Right lung (tissue), 5 donors: ENCODE measurements around the gene DDX25. TPM values are rescaled to one million over a fixed set of nuclear protein-coding genes. Genes with fewer than 3 reads are reported as not detected.

Source experiments
- DNase-seq, 2 donors: peaks; one replicate each; pipeline ENCODE4 v3.0.0-alpha.2; 2013
- polyA plus RNA-seq, 5 donors: library from polyadenylated mRNA; unstranded; fragments of 120-200 nt; gene quantifications; one replicate each; pipeline versions ENCODE4 v1.2.1 to v1.2.3, GENCODE V29; 2013; ENCODE audit warnings: inconsistent platforms in 1 of 5, low replicate concordance in 1 of 5; ENCODE audit not compliant: insufficient read length in 5 of 5, insufficient read depth in 1 of 5

Gene DDX25
- polyA plus RNA-seq, 5 donors, result 0.94 to 2.6 (median 2.0) TPM

DNA sequence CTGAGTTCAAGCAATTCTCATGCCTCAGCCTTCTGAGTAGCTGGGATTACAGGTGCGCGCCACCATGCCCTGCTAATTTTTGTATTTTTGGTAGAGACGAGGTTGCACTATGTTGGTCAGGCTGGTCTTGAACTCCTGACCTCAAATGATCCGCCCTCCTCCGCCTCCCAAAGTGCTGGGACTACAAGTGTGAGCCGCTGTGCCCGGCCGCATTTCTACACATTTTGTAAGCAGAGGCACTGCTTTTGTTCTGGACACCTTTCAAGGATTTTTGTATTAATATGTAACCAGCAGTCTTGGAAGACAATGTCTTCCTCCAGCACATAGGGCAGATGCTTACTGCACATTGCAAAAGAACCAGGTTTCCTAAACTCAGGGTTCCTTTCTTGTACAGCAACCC, 30.2 kb downstream of the DDX25 start:
- DNase-seq, result no peak

DNA sequence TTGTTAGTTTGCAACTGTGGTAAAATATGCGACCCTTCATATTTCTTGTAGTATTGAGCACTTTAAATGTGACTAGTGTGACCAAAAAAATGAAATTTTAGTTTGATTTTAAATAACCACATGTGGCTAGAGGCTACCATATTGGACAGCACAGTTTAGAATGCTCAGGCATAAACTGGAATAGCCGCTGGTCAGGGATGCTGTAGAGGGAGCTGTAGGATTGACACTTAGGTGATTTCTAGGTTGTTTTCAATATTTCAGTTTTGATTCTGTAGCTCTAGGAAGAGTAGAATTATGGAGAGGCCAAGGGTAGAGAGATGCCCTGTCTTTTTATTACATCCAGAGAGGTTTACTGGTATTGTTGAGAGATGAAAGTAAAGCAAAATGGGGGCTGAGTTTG, 30.7 kb downstream of the DDX25 start:
- no peak for DNase-seq

DNA sequence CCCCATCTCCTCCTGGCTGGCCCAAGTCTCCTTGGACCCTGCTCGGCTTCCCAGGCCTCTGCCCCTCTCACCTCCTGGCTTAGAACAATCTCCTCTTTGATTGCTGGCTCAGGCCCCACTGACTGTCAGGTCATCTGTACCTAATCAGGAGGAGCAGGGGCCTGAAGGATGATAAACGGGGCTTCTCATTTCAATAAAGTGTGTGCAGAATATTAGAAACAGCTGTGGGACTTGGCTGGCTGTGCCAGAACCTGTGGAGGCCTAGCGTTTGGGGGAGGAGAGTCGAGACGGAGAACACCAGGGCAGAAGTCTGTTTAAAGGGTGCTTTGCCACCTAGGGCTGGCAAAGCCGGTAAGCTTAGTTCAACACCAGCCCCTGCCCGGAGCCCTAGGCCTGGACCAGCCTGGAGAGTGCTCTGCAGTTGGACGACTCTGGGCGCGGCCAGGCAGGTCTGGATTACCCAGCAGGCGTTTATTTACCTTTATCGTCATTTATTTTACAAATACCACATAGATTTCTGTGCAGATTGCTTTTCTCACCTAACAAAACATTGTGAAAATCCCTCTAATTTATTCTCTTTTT, 31.4 kb downstream of the DDX25 start:
- DNase-seq, result no peak

DNA sequence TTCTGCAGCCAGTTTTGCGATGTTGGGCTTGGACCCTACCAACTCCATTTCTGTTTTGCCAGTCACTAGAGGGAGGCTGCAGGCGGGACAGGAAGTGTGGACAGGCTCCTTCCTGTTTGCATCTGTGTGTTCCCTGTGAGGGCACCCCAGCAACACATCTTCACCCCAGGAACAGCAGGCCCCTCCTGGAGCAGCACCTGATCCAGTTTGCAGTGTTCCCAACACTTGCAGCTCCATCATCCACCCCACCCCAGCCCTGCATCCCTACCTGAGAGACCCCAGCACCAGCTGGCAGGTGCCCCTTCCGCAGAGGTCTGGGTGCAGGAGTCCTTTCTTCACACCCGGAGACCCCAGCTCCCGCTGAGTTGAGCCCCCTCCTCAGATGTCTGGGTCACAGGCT, 34.1 kb downstream of the DDX25 start:
- DNase-seq, result no peak

DNA sequence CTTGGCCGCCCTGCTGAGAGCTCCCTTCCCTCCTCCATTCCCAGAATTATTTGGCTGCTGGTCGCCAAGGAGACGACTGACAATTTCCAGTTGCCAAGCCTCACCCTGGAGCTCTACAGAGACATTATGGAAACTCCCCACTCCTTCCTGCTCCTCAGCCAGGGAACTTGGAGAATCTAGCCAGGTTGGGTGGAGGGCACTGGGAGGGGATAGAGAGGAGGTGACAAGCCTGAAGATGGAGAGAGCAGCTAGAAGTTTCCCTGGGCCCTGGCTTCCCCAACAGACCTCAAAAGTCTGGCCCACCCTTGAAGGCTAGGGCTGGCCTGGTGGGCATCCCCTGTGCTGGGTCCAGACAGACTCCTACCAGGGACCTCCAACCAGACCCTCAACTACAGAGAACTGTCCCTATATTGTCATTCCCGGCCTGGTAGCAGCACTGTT, 34.8 kb downstream of the DDX25 start:
- no peak for DNase-seq

DNA sequence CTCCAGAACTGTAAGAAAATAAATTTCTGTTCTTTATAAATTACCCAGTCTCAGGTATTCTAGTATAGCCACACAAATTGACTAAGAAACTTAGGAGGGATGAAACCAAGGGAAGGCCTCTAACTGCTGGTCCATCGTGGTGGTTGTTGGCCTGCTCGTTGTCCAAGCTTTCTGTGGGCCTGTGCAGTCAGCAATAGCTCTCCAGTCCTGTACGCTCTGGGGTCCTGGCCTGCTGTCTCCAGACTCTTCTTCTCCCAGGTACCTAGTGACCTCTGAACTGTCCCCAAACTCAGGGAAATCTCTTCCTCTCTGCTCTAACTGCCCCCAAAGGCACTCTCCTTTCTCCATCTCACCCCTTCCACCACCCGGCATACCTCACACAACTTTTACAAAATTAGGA, 35.8 kb downstream of the DDX25 start:
- DNase-seq, result no peak

DNA sequence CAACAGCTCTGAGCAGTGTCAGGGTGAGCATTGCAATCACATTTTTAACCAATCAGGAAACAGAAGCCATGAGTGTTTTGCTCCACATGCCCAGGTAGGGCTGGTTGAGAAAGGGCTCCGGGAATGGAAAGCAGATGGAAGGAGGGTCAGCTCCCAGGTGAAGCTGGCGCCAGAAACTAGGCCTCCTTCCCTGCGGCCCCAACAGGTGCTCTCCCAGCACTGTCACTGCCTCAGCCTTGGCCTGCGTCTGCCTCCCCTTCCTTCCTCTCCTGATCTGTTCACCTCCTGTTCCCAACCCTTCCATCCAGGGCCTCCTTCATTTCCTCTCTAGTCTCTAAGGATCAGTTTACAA, 36.9 kb downstream of the DDX25 start:
- DNase-seq, result no peak

DNA sequence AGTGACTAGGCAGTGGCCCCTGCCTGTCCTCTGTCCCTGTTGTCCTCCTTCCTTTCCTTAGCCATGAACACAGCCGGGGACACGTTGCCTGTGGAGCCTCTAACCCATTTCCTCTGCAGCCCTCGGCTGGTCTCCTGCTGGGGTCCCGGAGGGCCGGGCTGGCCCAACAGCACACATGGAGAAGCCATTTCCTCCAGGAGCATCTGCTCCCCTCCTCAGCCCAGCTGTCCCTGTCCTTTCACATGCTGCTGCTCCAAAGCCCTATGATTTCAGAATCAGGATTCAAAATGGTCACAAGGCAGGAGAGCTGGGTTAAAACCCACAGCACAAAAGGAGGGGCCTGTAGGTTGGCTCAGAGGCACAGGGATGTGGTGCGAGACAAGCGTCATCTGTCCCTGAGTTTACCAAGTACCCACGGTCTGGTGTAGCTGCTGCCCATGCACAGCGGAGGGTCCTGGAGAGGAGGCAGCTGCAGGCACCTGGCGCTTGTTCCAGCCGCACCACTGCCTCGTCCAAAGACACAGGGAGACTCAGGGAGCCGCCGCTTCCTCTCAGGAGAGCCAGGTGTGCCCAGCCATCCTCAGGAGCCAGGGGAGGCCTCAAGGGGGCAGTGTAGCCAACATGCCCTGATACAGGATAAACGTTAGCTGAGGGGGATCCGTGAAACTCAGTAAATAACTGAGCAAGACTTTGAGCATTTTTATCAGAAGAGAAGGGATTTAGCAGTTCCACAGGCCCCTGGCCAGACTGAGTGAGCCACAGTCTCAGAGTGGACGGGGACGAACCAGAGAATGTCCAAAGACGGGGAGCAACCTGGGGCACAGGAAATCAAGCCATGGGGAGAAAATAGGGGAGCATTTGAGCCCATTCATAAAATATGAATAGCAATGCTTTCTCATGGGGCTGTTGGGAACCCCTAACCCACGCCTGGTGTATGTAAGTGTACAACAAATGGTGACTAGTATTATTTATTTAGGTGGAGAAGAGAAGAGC, 37.6 kb downstream of the DDX25 start:
- DNase-seq, result no peak

DNA sequence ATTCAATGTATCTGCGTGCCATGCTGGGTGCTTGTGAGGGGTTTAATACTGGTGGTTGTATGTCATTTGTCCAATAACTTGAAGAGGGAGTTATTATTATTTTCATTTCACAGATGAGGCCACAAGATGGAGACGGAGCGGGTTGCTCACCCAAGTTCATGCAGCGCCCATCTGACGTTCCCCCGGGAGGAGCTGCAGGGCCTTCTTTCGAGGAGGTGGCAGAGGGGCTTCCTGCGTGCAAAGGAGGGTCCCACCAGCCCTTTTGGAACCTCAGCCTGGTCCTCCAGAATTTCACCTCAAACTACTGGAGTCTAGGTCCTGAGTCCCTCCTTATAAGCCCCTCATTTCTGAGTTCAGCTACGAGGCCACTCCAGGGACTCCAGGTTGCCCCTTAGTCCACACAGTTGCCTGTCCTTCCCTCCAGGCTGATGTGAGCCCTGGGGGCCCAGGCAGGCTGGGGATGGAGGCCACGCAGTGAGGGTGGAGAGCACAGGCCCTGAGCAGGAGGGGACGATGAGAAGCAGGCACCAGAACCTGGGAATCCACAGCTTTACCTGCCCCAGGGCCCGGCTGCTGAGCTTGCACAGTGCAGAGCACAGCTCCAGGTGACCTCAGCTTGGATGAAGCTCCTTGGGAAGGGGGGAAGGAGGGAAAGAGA, 38.6 kb downstream of the DDX25 start:
- no peak for DNase-seq

DNA sequence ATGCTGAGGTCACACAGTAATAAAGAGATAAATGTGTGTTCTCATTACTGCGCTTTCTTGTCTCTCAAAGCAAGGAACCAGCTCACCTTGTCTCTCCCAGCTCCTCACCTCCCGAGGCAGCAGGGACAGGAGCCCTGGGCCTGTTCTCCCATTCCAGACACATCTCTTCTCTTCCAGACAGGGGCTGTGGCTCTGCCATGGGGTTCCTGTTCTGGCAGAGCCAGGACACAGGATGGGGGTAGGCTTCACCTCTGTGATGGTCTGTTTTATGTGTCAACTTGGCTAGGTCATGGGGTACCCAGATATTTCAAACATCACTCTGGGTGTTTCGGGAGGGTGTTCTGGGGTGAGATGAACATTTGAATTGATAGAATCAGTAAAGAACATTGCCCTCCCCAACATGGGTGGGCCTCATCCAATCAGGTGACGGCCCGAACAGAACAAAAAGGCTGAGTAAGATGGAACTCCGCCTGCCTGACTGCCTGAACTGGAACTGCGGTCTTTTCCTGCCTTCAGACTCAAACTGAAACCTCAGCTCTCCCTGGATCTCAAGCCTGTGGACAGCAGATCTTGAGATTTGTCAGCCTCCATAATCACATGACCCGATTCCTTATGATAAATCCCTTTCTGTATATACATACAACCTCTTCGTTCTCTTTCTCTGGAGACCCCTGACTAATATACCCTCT, 39.5 kb downstream of the DDX25 start:
- DNase-seq, result no peak

DNA sequence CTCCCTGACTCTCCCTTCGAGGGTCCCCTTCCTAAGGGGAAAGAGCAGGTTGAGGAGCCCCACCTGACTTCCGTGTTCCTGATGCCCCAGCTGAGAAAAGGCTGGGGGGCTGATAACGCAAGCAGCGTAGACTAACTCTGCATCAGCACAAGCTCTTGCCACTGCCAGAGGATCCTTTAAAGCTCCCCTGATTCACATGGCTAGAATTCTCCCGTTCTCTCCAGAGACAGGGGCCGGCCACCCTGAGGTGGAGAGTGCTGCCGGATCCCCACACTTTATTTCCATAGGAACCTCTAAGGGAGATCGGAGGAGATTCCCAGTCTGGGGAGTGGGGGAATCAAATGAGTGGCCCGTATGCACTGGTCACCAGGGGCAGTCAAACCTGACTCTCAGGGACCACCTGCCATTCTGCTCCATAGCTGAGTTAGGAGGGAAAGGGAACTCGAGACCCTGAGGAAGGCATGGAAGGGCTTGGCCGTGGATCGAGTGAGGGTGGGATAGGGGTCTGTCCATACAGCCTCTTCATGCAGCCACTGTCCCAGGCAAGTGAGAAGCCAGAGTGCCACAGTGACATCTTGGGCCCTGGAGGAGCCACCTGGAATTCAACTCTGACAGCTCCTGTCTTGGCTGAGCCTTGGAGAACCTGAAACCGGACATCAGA, 40.2 kb downstream of the DDX25 start:
- no peak for DNase-seq

DNA sequence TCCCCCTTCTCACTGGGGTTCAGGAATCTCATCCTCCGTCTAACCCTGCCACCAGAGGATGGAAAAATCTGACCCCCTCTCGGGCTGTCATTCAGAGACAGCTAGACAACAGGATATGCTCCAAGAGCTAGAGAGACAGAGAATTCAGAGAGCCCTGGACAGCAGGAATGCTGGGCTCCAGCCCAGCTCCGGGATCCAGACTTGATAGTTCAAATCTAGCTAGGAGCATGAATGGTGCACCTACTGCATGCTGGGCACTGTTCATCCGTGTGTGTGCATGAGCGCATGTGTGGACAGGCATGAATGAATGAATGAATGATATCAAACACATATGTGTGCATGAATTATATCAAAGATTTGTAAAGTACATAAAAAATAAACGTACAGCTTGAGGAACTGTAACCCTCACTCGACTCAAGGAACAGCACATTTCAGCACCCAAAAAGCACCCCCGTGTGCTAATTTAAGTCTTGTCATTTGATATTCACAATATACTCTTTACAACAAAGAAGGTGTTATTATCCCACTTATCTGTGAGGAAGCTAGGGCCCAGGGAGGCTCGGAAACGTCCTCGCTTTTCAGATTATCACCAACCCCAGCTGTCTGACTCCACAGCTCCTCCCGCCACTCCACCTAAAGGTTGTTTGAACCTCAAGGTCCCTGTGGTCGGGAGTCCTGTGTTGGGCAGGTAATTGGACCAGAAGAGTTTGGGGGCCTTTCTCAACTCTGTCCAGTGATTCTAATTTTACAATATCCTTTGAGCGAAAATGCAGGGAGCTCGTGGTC, 40.9 kb downstream of the DDX25 start:
- DNase-seq, result no peak

DNA sequence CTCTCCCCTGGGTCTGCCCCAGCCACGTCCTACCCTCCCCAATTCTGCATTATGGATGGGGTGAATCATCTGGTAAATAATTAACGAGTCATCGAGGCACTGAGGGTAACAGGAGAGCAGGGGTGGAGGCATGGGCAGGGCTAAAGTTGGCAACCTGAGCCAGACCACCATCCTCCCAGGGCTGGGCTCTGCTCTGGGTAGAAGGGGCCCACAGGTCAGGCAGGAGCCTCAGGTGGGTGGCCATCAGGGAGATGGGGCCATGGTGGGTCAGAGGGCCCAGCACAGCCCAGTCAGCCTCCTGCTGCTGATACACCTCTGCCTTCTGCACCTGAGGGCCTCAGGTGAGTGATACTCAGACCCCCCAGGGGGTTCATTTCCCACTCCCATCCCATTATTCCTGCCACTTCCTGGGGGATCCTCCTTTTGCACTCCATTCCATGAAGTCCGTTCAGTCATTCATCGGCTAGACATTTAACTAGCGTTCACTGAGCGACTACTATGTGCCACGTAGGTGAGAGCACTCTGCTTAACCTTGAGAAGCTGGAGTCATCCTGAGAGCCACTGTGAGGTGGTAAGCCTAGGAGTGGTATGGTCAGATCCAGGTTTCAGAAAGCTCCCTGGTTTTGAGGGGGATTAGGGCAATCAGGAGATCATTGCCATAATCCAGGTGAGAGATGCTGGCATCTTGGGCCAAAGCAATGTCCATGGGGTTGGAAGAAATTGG, 41.7 kb downstream of the DDX25 start, which contains the start of gene VSIG10L2:
TSS of gene VSIG10L2 (plus strand) at position 248 of the 724 bp plus-strand sequence. CDS start at position 260, 12 bp downstream.
- DNase-seq, result no peak

DNA sequence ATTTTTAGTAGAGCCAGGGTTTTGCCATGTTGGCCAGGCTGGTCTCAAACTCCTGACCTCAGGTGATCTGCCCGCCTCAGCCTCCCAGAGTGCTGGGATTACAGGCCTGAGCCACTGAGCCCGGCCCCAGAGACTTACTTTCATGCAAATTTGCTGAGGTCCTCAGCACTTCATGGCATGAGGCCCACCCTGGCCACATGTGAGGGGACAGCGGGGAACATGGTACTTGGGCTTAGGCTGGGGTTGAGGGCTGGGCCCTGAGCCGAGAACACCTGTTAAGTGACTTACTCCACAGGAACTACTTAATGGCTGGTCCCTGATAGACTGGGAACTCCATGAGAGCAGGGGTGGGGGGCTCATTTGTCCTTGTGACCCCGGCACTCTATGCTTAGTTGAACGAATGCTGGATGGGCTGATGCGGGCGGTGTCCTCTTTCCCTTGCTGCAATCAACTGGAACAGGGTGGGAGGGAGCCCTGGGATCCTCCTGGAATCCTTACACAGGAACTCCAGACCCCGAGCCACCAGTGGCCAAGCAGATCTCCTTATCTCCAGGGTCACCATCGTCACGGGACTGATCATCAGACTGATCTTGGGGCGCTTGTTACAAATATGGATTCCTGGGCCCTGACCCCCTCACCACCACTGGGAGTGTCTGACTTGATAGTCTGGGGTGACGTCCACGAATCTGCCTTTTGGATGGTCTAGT, 42.6 kb downstream of the DDX25 start:
- no peak for DNase-seq

DNA sequence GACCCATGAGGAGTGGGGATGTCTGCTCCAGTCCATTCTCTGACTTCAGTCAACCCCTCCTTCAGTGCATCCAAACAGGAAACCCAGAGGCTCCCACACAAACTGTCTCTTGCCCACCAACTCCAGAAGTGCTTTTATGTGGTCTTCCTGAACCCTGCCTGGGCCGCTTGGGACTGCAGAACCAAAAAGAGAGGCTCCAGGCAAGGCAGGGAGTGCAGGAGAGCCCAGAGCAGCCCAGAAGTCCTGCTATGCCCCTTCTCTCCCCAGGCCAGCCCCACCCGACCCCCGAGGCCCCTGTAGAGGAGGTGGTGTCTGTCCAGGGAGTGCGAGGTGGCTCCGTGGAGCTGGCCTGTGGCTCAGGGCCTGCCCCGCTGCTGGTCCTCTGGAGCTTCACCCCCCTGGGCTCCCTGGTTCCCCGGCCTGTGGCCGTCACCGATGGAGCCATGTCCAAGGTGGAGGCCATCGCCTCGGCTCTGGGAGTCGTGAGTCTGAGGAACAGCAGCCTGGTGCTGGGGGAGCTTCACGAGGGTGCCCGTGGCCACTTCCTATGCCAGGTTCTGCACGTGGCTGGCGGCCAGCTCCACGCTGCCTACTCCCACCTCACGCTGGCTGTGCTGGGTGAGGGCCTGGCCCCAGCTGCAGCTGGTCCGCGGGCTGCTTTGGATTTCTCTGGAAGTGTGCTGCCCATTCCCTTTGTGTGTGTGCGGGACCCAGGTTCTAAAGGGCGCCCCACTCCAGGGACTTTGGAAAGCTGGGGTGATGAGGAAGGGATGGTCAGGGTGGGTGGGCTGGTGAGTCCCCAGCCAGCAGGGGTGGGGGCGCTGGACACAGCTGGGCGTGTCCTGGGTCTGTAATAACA, 43.3 kb downstream of the DDX25 start:
- no peak for DNase-seq

DNA sequence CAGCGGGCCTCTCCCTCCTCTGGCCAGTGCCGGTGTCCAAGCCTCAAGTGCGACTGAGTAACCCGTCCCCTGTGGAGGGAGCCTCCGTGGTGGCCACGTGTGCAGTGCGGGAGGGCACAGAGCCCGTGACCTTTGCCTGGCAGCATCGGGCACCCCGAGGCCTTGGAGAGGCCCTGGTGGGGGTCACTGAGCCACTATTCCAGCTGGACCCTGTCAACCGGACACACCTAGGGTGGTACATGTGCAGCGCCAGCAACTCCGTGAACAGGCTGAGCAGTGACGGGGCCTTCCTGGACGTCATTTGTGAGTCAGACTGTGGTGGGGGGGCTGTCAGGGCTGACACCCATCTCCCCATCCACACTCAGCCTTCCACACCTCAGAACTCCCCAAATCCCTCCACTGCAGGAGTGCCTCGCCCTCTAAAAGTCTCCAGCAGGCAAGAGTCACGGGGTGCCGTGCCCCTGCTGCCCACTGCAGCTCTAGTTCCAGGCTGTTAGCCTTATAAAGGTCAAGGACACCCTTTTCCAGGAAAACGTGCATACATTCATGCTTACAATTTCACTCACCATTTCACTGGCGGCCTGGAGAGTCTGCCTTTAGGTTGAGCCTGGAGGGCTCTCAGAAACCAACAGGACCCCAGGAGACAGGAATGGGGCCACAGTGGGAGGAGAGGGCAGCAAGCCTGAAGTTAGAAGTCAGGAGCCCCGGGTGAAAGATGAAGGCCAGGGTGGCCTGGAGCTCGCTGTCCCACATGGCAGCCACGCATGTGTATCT, 44.2 kb downstream of the DDX25 start:
- DNase-seq, result no peak
